GM12801 (cell line): ENCODE measurements around the gene CELSR1.

Experiments
- TF ChIP-seq, protein P1 (sequence below): IDR thresholded peaks from one replicate; pipeline ENCODE4 v1.5.1; 2011; ENCODE audit warnings: control low read depth; ENCODE audit not compliant: insufficient read length; ENCODE audit errors: extremely low read depth

Gene CELSR1

DNA sequence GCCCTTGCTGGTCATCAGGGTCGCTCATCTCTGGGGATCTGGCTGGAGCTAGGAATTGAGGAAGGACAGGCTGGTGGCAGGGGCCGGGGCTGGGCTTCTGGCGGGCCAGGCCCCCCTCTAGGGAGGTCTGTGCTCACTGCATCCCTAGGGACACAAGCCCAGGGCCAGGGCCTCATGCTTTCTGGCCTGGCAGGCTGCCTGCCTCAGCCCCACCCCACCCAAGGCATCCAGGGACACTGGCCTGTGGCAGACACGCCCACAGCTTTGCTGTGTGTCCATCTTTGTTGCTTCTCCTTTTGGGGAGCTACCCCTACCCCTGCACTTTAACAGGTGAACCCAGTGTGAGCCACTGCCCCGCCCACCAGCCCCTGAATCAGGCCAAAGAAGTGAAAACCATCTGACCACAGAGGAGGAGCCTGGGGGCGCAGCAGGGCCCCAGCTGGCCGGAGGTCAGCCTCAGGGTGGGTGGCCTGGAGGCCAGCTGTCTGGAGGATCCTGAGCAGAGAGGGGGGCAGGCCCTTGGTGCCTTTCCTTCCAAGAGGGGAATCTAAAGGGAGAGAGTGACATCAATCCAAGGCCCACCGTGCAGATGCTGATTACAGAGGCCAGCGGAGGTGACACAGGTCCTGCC lies 26.8 kb upstream of the CELSR1 start:
- TF ChIP-seq, protein P1, sequence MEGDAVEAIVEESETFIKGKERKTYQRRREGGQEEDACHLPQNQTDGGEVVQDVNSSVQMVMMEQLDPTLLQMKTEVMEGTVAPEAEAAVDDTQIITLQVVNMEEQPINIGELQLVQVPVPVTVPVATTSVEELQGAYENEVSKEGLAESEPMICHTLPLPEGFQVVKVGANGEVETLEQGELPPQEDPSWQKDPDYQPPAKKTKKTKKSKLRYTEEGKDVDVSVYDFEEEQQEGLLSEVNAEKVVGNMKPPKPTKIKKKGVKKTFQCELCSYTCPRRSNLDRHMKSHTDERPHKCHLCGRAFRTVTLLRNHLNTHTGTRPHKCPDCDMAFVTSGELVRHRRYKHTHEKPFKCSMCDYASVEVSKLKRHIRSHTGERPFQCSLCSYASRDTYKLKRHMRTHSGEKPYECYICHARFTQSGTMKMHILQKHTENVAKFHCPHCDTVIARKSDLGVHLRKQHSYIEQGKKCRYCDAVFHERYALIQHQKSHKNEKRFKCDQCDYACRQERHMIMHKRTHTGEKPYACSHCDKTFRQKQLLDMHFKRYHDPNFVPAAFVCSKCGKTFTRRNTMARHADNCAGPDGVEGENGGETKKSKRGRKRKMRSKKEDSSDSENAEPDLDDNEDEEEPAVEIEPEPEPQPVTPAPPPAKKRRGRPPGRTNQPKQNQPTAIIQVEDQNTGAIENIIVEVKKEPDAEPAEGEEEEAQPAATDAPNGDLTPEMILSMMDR = no peak

DNA sequence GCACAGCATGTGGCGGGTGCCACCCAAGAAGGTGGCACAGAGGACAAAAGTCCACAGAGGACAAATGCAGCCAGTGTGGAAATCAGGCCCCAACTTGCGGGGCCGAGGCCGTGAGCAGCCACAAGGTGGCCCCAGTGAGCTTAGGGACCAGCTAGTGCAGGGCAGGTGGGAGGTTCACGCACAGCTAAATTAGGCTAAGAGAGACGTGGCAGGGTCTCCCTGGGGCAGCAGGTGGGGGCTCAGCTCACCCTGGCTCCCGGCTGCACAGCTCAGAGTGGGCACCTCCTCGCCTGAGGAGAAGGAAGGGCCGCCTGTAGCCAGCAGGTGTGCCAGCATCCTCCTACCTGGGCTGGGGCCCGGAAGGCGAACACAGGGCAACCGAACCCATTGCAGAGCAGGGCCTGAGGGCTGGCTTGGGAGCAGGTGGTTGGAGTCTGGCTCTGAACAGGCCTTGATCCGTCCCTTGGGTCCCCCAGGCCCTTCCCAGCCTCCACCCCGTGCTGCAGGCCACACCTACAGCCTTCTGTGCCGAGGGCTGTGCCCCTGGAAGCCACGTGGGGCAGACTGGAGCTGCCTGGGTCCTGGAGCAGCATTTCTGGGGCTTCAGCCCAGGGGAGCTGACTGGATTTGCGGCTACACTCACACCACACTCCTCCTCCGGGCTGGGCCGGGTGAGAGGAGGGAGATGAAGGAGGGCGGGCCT lies 26.1 kb upstream of the CELSR1 start:
- TF ChIP-seq, protein P1 = no peak

DNA sequence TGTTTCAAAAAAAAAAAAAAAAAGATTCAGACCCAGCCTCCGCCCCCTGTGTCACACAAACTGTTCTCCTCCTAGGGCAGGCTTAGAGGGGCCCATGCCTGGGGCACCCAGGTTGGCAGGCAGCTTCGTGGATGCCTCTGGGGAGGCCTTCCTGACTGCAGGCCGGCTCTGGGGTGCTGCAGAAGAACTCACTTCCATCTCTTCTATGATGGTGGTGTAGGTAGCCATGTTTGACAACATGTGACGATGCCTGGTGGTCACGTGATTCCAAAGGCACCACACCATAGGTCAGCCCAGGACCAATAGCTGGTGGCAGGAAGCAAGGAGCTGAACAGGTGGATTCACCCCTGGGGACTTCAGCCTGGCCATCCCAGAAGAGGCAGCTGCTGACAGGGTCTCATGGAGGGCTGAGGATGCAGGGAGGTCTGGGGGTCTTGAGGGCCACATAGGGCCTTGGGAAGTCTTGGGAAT lies 24.1 kb upstream of the CELSR1 start:
- TF ChIP-seq, protein P1 = no peak

DNA sequence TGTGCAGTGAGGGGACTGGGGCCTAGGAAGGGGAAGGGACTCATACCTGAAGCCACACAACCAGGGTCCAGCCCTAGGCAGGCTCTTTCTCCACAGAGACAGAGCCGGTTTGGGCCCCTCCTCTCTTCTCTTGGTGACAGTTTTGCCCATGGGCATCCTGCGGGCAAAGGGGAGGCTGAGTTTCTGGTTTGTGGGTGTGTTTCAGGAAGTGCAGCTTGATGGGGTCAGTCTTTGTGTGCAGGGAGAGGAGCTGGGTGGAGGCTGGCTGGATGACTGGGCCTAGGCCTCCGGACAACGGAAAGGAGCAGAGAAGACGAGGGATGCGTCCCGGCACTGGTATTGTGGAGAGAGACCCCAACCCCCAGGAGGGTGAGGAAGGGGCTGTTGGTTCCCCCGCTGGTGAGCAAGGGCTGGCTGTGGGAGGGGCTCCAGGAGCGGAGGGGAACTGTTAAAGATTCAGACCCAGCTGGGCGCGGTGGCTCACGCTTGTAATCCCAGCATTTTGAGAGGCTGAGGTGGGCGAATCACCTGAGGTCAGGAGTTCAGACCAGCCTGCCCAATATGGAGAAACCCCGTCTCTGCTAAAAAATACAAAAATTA lies 23.4 kb upstream of the CELSR1 start:
- TF ChIP-seq, protein P1 = no peak

DNA sequence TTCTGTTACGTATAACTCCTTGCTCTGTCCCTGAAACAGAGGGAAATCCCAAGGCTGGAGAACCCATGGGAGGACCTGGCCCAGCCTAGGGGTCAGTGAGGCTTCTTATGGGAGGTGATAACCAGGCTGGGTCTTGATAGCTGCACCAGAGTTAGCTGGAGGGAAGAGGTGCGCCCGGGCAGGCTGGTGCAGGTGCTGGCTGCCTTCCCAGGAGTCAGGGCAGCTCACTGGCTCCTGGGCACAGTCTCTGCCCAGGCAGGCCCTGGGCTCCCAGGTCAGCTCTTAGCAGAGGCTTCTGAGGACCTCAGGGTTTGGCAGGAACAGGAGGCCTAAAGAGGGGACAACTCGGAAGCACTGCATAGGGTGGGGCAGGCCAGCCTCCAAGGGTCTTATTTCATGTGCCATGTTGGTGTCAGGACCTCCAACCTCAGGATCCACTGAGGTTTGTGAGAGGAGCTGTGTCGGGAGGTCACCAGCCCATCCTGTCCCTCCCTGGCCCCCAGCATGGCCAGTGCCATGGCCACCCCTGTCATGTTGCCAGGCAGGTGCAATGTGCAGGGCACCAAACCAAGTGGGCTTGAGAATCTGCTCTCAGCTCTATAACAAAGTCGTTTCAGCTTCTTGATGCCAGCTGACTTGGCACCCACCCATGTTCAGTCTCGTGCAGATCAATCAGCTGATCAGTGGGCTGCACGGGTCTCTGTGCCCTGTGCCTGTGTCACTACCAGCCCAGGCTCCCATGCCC lies 20.5 kb upstream of the CELSR1 start:
- TF ChIP-seq, protein P1 = no peak

DNA sequence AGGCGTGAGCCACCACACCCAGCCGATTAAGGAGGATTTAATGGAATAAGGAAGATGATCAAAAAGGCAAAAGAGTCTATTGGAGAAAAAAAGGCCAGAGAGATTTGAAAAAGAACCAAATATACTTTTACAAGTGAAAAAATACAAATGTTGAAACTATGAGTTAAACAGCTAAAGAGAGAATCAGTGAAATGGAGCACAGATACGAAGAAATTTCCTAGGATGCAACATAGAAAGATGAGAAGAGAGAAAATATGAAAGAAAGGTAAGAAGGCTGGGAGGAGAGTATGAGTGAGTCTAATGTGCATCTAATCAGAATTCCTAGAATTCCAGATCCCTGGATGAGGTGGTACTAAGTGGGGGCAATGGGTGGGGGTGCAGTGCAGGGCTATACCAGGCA lies 19.4 kb upstream of the CELSR1 start:
- TF ChIP-seq, protein P1 = no peak

DNA sequence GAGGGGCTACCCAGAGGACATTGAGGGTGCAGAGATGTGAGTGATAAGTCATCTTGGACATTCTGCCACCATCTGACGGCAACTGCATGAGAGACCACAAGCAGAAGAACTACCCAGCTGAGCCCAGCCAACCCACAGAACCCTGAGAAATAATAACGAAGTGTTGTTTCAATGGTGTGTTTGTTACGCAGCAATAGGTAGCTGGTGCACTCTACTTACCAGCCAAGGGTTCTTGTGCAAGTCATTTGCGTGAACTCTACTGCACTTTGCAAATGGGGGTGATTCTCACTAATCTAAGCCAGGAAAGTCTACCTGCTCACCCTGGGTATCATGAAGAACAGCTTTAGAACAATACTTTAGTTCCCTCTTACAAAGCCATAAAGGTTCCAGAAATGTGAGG lies 15.8 kb upstream of the CELSR1 start:
- TF ChIP-seq, protein P1 = no peak
